Osteoblast (primary cell): ENCODE measurements around the gene L1TD1. TPM values are rescaled to one million over a fixed set of nuclear protein-coding genes. Genes with fewer than 3 reads are reported as not detected.

Experiments
- DNase-seq: peaks from one replicate; pipeline ENCODE4 v3.0.0; 2011; ENCODE audit warnings: low spot score, mixed read lengths; ENCODE audit not compliant: insufficient read length; ENCODE audit errors: missing footprints
- H2AFZ ChIP-seq: 2 replicates; pipeline ENCODE4 v1.6.0; 2011; ENCODE audit warnings: mild to moderate bottlenecking, low read length
- H3K27ac ChIP-seq: 2 replicates; pipeline ENCODE4 v1.5.1; 2011; ENCODE audit warnings: mild to moderate bottlenecking, low read depth, low read length, moderate library complexity
- H3K27me3 ChIP-seq: 2 replicates; pipeline ENCODE4 v1.6.0; 2012; ENCODE audit warnings: mild to moderate bottlenecking, control low read depth, inconsistent platforms, low read length, moderate library complexity; ENCODE audit not compliant: insufficient read depth
- H3K36me3 ChIP-seq: 2 replicates; pipeline ENCODE4 v1.5.1; 2011; ENCODE audit warnings: mild to moderate bottlenecking, low read length, control low read depth, moderate library complexity; ENCODE audit not compliant: insufficient read depth
- H3K4me1 ChIP-seq: 2 replicates; pipeline ENCODE4 v1.5.1; 2011; ENCODE audit warnings: mild to moderate bottlenecking, low read length, control low read depth, moderate library complexity; ENCODE audit not compliant: insufficient read depth
- H3K4me2 ChIP-seq: 2 replicates; pipeline ENCODE4 v1.6.0; 2011; ENCODE audit warnings: mild to moderate bottlenecking, low read length; ENCODE audit not compliant: insufficient read depth
- H3K4me3 ChIP-seq: fragments of 200-600 bp; sonication (generic); 3 replicates; pipeline ENCODE4 v1.5.1; 2012; ENCODE audit warnings: mild to moderate bottlenecking, low read length, inconsistent platforms; ENCODE audit not compliant: insufficient read depth
- H3K79me2 ChIP-seq: 2 replicates; pipeline ENCODE4 v1.6.0; 2012; ENCODE audit warnings: mild to moderate bottlenecking, low read length, control low read depth, inconsistent platforms; ENCODE audit not compliant: insufficient read depth
- H3K9me3 ChIP-seq: 2 replicates; pipeline ENCODE4 v1.5.1; 2011; ENCODE audit warnings: low read depth, low read length, control low read depth
- H4K20me1 ChIP-seq: 2 replicates; pipeline ENCODE4 v1.6.0; 2012; ENCODE audit warnings: mild to moderate bottlenecking, low read length, control low read depth; ENCODE audit not compliant: insufficient read depth
- CTCF ChIP-seq: IDR thresholded peaks from 2 replicates; pipeline ENCODE4 v1.5.1; 2011; ENCODE audit warnings: mild to moderate bottlenecking, low read depth, low read length, moderate library complexity; ENCODE audit errors: extremely low read depth
- total RNA-seq: library from RNA; depleted of rRNA; stranded (reverse); fragments of >200 nt; gene quantifications from 2 replicates; pipeline ENCODE4 v1.2.3, GENCODE V29; 2012

The L1TD1 gene
- total RNA-seq, 1 donor = not detected

- Histone ChIP-seq H2AFZ (no peak overlapping the region), H3K4me2 (no peak overlapping the region), H4K20me1 (no peaks in the 10 kb centered on the region), H3K4me3 (no peak overlapping the region), H3K9me3 (no peaks in the 10 kb centered on the region), H3K79me2 (no peaks in the 10 kb centered on the region), H3K4me1 (no peaks in the 10 kb centered on the region), H3K27ac (no peak overlapping the region), H3K36me3 (no peaks in the 10 kb centered on the region), H3K27me3 (no peaks in the 10 kb centered on the region)
- DNase-seq = no peak
- TF ChIP-seq CTCF = no peak
Measured at GRCh38 chr1:62228883-62229187, 34.2 kb downstream of the L1TD1 start.

- Histone ChIP-seq H2AFZ (no peak overlapping the region), H3K36me3 (no peaks in the 10 kb centered on the region), H3K79me2 (no peaks in the 10 kb centered on the region), H3K27me3 (no peaks in the 10 kb centered on the region), H3K9me3 (no peaks in the 10 kb centered on the region), H3K4me1 (no peaks in the 10 kb centered on the region), H3K27ac (no peak overlapping the region), H3K4me3 (no peak overlapping the region), H4K20me1 (no peaks in the 10 kb centered on the region), H3K4me2 (no peak overlapping the region)
- DNase-seq = no peak
- no peak for TF ChIP-seq CTCF
Measured at GRCh38 chr1:62229468-62229867, 34.8 kb downstream of the L1TD1 start.

- TF ChIP-seq CTCF = no peak
- Histone ChIP-seq H3K36me3 (no peaks in the 10 kb centered on the region), H3K9me3 (no peaks in the 10 kb centered on the region), H3K4me3 (no peak overlapping the region), H2AFZ (no peak overlapping the region), H3K4me2 (no peak overlapping the region), H3K79me2 (no peaks in the 10 kb centered on the region), H4K20me1 (no peaks in the 10 kb centered on the region), H3K27ac (no peak overlapping the region), H3K4me1 (no peaks in the 10 kb centered on the region), H3K27me3 (no peaks in the 10 kb centered on the region)
- no peak for DNase-seq
Measured at GRCh38 chr1:62229932-62230331, 35.3 kb downstream of the L1TD1 start.

GRCh38 chr1:62230718-62231117, 36.1 kb downstream of the L1TD1 start:
- Histone ChIP-seq H3K36me3 (no peaks in the 10 kb centered on the region), H4K20me1 (no peaks in the 10 kb centered on the region), H3K79me2 (no peaks in the 10 kb centered on the region), H2AFZ (no peak overlapping the region), H3K9me3 (no peaks in the 10 kb centered on the region), H3K4me2 (no peak overlapping the region), H3K27ac (no peak overlapping the region), H3K27me3 (no peaks in the 10 kb centered on the region), H3K4me1 (no peaks in the 10 kb centered on the region), H3K4me3 (no peak overlapping the region)
- TF ChIP-seq CTCF = no peak
- DNase-seq = no peak
